H9 (cell line): Measurements from ENCODE around the gene FBXO42. TPM values are rescaled to one million over a fixed set of nuclear protein-coding genes. Genes with fewer than 3 reads are reported as not detected.

ENCODE experiments used
- DNase-seq: peaks from one replicate; pipeline ENCODE4 v3.0.0-alpha.2; 2017
- H2AFZ ChIP-seq: one replicate; pipeline ENCODE4 v1.6.1; 2013; ENCODE audit warnings: mild to moderate bottlenecking, low read length, control low read depth, moderate library complexity
- H2AK5ac ChIP-seq: 2 replicates; pipeline ENCODE4 v1.6.1; 2013; ENCODE audit warnings: low read length, control low read depth, mixed read lengths; ENCODE audit not compliant: insufficient read length
- H2BK120ac ChIP-seq: one replicate; pipeline ENCODE4 v1.6.1; 2013; ENCODE audit warnings: low read depth, mild to moderate bottlenecking, low read length, control low read depth, inconsistent platforms; ENCODE audit not compliant: poor library complexity, severe bottlenecking
- H2BK12ac ChIP-seq: 2 replicates; pipeline ENCODE4 v1.6.1; 2013; ENCODE audit warnings: low read length, control low read depth, mixed read lengths, low read depth; ENCODE audit not compliant: insufficient read length
- H2BK15ac ChIP-seq: 2 replicates; pipeline ENCODE4 v1.6.1; 2013; ENCODE audit warnings: low read depth, low read length, control low read depth
- H2BK20ac ChIP-seq: one replicate; pipeline ENCODE4 v1.6.1; 2013; ENCODE audit warnings: low read depth, mild to moderate bottlenecking, low read length, control low read depth, inconsistent platforms; ENCODE audit not compliant: poor library complexity, severe bottlenecking
- H2BK5ac ChIP-seq: 2 replicates; pipeline ENCODE4 v1.6.1; 2013; ENCODE audit warnings: low read length, control low read depth, mixed read lengths; ENCODE audit not compliant: insufficient read length
- H3K14ac ChIP-seq: 2 replicates; pipeline ENCODE4 v1.6.1; 2013; ENCODE audit warnings: low read length, control low read depth; ENCODE audit not compliant: insufficient read depth
- H3K18ac ChIP-seq: 2 replicates; pipeline ENCODE4 v1.6.1; 2013; ENCODE audit warnings: low read depth, mild to moderate bottlenecking, mixed read lengths, low read length, control low read depth; ENCODE audit not compliant: insufficient read length
- H3K23ac ChIP-seq: 2 replicates; pipeline ENCODE4 v1.6.1; 2013; ENCODE audit warnings: low read length, control low read depth, mixed read lengths, low read depth; ENCODE audit not compliant: insufficient read length
- H3K23me2 ChIP-seq: 2 replicates; pipeline ENCODE4 v1.6.1; 2013; ENCODE audit warnings: low read depth, mild to moderate bottlenecking, mixed read lengths, low read length, control low read depth; ENCODE audit not compliant: insufficient read length, poor library complexity, severe bottlenecking
- H3K27ac ChIP-seq: 2 replicates; pipeline ENCODE4 v1.5.1; 2013; ENCODE audit warnings: low read length, control low read depth, mixed read lengths, low read depth; ENCODE audit not compliant: insufficient read length
- H3K27me3 ChIP-seq: 2 replicates; pipeline ENCODE4 v1.6.1; 2013; ENCODE audit warnings: low read length, control low read depth, inconsistent platforms; ENCODE audit not compliant: insufficient read depth
- H3K4ac ChIP-seq: 2 replicates; pipeline ENCODE4 v1.6.1; 2013; ENCODE audit warnings: low read depth, mild to moderate bottlenecking, control low read depth, inconsistent platforms, low read length, moderate library complexity
- H3K4me1 ChIP-seq: 2 replicates; pipeline ENCODE4 v1.6.1; 2013; ENCODE audit warnings: low read length, control low read depth, inconsistent platforms; ENCODE audit not compliant: insufficient read depth
- H3K4me2 ChIP-seq: 2 replicates; pipeline ENCODE4 v1.6.1; 2013; ENCODE audit warnings: low read length, control low read depth, mixed read lengths; ENCODE audit not compliant: insufficient read length, insufficient read depth
- H3K56ac ChIP-seq: 2 replicates; pipeline ENCODE4 v1.6.1; 2013; ENCODE audit warnings: low read depth, mild to moderate bottlenecking, mixed read lengths, low read length, control low read depth; ENCODE audit not compliant: insufficient read length
- H3K79me1 ChIP-seq: 2 replicates; pipeline ENCODE4 v1.6.1; 2013; ENCODE audit warnings: low read depth, mild to moderate bottlenecking, moderate library complexity, low read length, control low read depth, inconsistent platforms; ENCODE audit not compliant: insufficient read depth, poor library complexity, severe bottlenecking
- H3K79me2 ChIP-seq: 2 replicates; pipeline ENCODE4 v1.6.1; 2013; ENCODE audit warnings: low read length, control low read depth, inconsistent platforms; ENCODE audit not compliant: insufficient read depth
- H3K9ac ChIP-seq: 2 replicates; pipeline ENCODE4 v1.6.1; 2013; ENCODE audit warnings: low read length, control low read depth, mixed read lengths; ENCODE audit not compliant: insufficient read length; ENCODE audit errors: extremely low read depth
- H3K9me3 ChIP-seq: one replicate; pipeline ENCODE4 v1.6.1; 2013; ENCODE audit warnings: low read depth, low read length, inconsistent platforms; ENCODE audit not compliant: control insufficient read depth
- H3T11ph ChIP-seq: one replicate; pipeline ENCODE4 v1.6.1; 2013; ENCODE audit warnings: mild to moderate bottlenecking, low read length, control low read depth, inconsistent platforms
- H4K20me1 ChIP-seq: one replicate; pipeline ENCODE4 v1.6.1; 2013; ENCODE audit not compliant: control insufficient read depth, insufficient read length, insufficient read depth
- H4K5ac ChIP-seq: 2 replicates; pipeline ENCODE4 v1.6.1; 2013; ENCODE audit warnings: low read depth, mild to moderate bottlenecking, mixed read lengths, low read length, control low read depth; ENCODE audit not compliant: insufficient read length
- H4K8ac ChIP-seq: replicated peaks from 2 replicates; pipeline ENCODE4 v1.6.1; 2013; ENCODE audit warnings: low read length, control low read depth, mixed read lengths, low read depth; ENCODE audit not compliant: insufficient read length
- H4K91ac ChIP-seq: 2 replicates; pipeline ENCODE4 v1.6.1; 2013; ENCODE audit warnings: low read depth, mild to moderate bottlenecking, moderate library complexity, mixed read lengths, low read length, control low read depth; ENCODE audit not compliant: insufficient read length
- H3K27ac Mint-ChIP-seq, 3 experiments: 2 replicates in 2 of 3; 3 replicates in 1 of 3; pipeline ENCODE4 v1.8.0; 2020 to 2021; ENCODE audit warnings: mixed read lengths in 3 of 3, mild to moderate bottlenecking in 1 of 3, moderate library complexity in 1 of 3
- H3K27me3 Mint-ChIP-seq: 2 replicates; pipeline ENCODE4 v1.8.0; 2021; ENCODE audit warnings: low read depth, mild to moderate bottlenecking, moderate library complexity, mixed read lengths
- H3K36me3 Mint-ChIP-seq, 3 experiments: 2 replicates in 2 of 3; 3 replicates in 1 of 3; pipeline ENCODE4 v1.8.0; 2020 to 2021; ENCODE audit warnings: low read depth in 3 of 3, mixed read lengths in 3 of 3; ENCODE audit not compliant: insufficient read depth in 1 of 3
- H3K4me1 Mint-ChIP-seq, 2 experiments: 2 replicates each; pipeline ENCODE4 v1.8.0; 2020; ENCODE audit warnings: mixed read lengths in 2 of 2
- H3K4me3 Mint-ChIP-seq, 2 experiments: 2 replicates in 1 of 2; 3 replicates in 1 of 2; pipeline ENCODE4 v1.8.0; 2020 to 2021; ENCODE audit warnings: mild to moderate bottlenecking in 2 of 2, mixed read lengths in 2 of 2, moderate library complexity in 1 of 2
- H3K9me3 Mint-ChIP-seq, 2 experiments: 2 replicates in 1 of 2; 3 replicates in 1 of 2; pipeline ENCODE4 v1.8.0; 2020; ENCODE audit warnings: mild to moderate bottlenecking in 2 of 2, mixed read lengths in 2 of 2, moderate library complexity in 1 of 2
- CTCF ChIP-seq: fragments of 200-600 bp; sonication (generic); conservative IDR thresholded peaks from 3 replicates; pipeline ENCODE4 v1.8.0; 2021; ENCODE audit warnings: antibody characterized with exemption, mild to moderate bottlenecking
- WGBS: extraction: QIAGEN DNeasy Blood & Tissue Kit; methylation state at CpG from one replicate; pipeline ENCODE4 v1.1.7; 2013; ENCODE audit warnings: missing lambda C conversion rate, low lambda C conversion rate, mixed read lengths; ENCODE audit not compliant: insufficient read length; ENCODE audit errors: extremely low coverage; 5-methylcytosine and 5-hydroxymethylcytosine counted together
- total RNA-seq: library from RNA; stranded (reverse); gene quantifications from 2 replicates; pipeline ENCODE4 v1.2.1, GENCODE V29; 2021

The FBXO42 gene
- total RNA-seq, 1 experiment from 2014 or later, result 17.4 TPM

DNA sequence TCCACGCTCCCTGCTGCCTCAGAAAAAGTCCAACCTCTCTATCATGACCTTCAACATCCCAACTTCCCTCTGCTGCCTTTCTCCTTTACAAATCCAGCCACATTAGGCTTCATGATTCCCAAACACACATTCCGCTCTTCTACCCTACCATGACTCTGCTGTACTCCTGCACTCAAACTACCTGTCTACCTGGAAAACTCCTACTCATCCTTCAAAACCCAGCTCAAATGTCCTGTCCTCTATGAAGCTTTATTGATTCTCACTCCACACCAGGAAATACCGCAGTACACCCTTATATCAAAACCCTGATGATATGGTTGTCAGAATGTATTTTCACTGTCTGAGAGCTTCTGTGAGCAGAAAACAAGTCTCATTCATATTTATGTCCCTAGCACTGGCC, 148.7 kb downstream of the FBXO42 start:
- H3T11ph ChIP-seq, result no peak overlapping the region
- no peak overlapping the region for H2BK15ac ChIP-seq
- H3K23me2 ChIP-seq, result peaks cover 10% of the 10 kb centered on the region
- H3K9ac ChIP-seq, result no peak overlapping the region
- H2BK20ac ChIP-seq, result no peak overlapping the region
- H3K79me1 ChIP-seq, result no peaks in the 10 kb centered on the region
- no peaks in the 10 kb centered on the region for H4K20me1 ChIP-seq
- no peak overlapping the region for H3K4me3 Mint-ChIP-seq
- H3K4ac ChIP-seq, result no peak overlapping the region
- no peak overlapping the region for H2AFZ ChIP-seq
- WGBS, result no CpG with 5 or more reads among the region's 3 CpGs
- H3K56ac ChIP-seq, result no peak overlapping the region
- no peak overlapping the region for H2BK12ac ChIP-seq
- H3K27me3 ChIP-seq, result no peaks in the 10 kb centered on the region
- H3K36me3 Mint-ChIP-seq, result peaks cover 11 to 50% (median 19%) of the 10 kb centered on the region in 3 experiments; a peak in 6 of 7 replicates
- DNase-seq, result no peak
- H3K79me2 ChIP-seq, result no peaks in the 10 kb centered on the region; the same call in 1 of the 2 replicates
- H3K4me1 Mint-ChIP-seq, result peaks cover 7 to 17% of the 10 kb centered on the region in 2 experiments
- no peak overlapping the region for H4K91ac ChIP-seq
- H3K9me3 ChIP-seq, result no peaks in the 10 kb centered on the region
- H3K14ac ChIP-seq, result no peak overlapping the region
- H3K23ac ChIP-seq, result no peak overlapping the region
- no peak for TF ChIP-seq CTCF
- no peak overlapping the region for H3K4me2 ChIP-seq
- H3K4me1 ChIP-seq, result no peaks in the 10 kb centered on the region
- H3K18ac ChIP-seq, result no peak overlapping the region
- H2AK5ac ChIP-seq, result no peak overlapping the region
- no peak overlapping the region for H2BK5ac ChIP-seq
- no peak overlapping the region for H2BK120ac ChIP-seq
- H4K5ac ChIP-seq, result no peak overlapping the region
- H3K27me3 Mint-ChIP-seq, result no peaks in the 10 kb centered on the region
- no peak overlapping the region for H4K8ac ChIP-seq
- H3K9me3 Mint-ChIP-seq, result no peaks in the 10 kb centered on the region
- H3K27ac ChIP-seq, result no peak overlapping the region
- peak overlapping the region in 2 of 3 experiments; percentile 5 to 36; a peak in 3 of 7 replicates for H3K27ac Mint-ChIP-seq
